ENCODE results near the gene ROMO1. TPM values are rescaled to one million over a fixed set of nuclear protein-coding genes. Genes with fewer than 3 reads are reported as not detected.

Gene ROMO1
- total RNA-seq = 100 to 1,000 TPM; 120 to 591 (median 174) TPM
- 100 to 1,000 TPM; 241 to 534 TPM for polyA plus RNA-seq
- long read RNA-seq, donor 1, transcript ROMO1-201 (2 exons, 496 nt) = minor isoform, 12 of 145 reads
- long read RNA-seq, donor 1, transcript ROMO1-204 (3 exons, 498 nt) = minor isoform, 16 of 145 reads
- long read RNA-seq, donor 1, transcript ROMO1-203 (3 exons, 422 nt) = major isoform, 67 of 145 reads
- long read RNA-seq, donor 1, partial matches to known transcripts = 0 of 145 reads
- long read RNA-seq, donor 1, other reads (novel, unspliced or antisense) = 50 of 145 reads
- long read RNA-seq, donor 2, transcript ROMO1-203 (3 exons, 422 nt) = major isoform, 23 of 36 reads
- long read RNA-seq, donor 2, partial matches to known transcripts = 8 of 36 reads
- long read RNA-seq, donor 2, other reads (novel, unspliced or antisense) = 0 of 36 reads
- long read RNA-seq, donor 3, transcript ROMO1-204 (3 exons, 498 nt) = minor isoform, 12 of 104 reads
- long read RNA-seq, donor 3, transcript ROMO1-201 (2 exons, 496 nt) = minor isoform, 6 of 104 reads
- long read RNA-seq, donor 3, transcript ROMO1-203 (3 exons, 422 nt) = major isoform, 43 of 104 reads
- long read RNA-seq, donor 3, partial matches to known transcripts = 43 of 104 reads
- long read RNA-seq, donor 3, other reads (novel, unspliced or antisense) = 0 of 104 reads

GRCh38 chr20:35699127-35699956 lies at the start of gene ROMO1, which contains the start of gene NFS1:
TSS of gene ROMO1 (plus strand) at chr20:35699405. CDS start at chr20:35699633, 228 bp downstream.
TSS of gene NFS1 (minus strand) at chr20:35699352. CDS start at chr20:35699288, 64 bp downstream.
- peak; percentile 86 to 95 (median 94) for ATAC-seq
- Histone ChIP-seq H3K4me3 (peak within 1 kb of the TSS; percentile 68 to 99 (median 88)), H3K36me3 (peaks cover 0 to 65% (median 60%) of the 10 kb centered on the region in 9 donors), H3K27ac (peak within 1 kb of the TSS; percentile 76 to 94 (median 91)), H3K4me1 (peaks cover 4 to 29% (median 17%) of the 10 kb centered on the region in 12 donors), H3K9me3 (no peaks in the 10 kb centered on the region), H3K27me3 (no peaks in the 10 kb centered on the region)
- peak in 9 of 12 donors; percentile 14 to 51 (median 24) for TF ChIP-seq CTCF (IDR thresholded peaks at IDR 0.05)
- peak; percentile 6 to 71 for TF ChIP-seq POLR2A (IDR thresholded peaks at IDR 0.05)
- intact Hi-C loops (cut with DNase I) = loop anchor here in 3 of 10 donors (1.0 to 10.0 kb wide), 6 partner anchors 43 to 237 kb away; partner anchors contain the start of gene RBM39 (in 1 of the 3)
- peak; percentile 85 to 93 (median 89) for DNase-seq
- 0% methylated on average over 40 to 81 of the region's 81 CpGs for WGBS, 4 donors

GRCh38 chr20:35650632-35651031 lies 48.6 kb upstream of the ROMO1 start:
- Histone ChIP-seq H3K27me3 (no peaks in the 10 kb centered on the region), H3K9me3 (no peaks in the 10 kb centered on the region), H3K27ac (no peak overlapping the region), H3K36me3 (peaks cover 0 to 63% (median 29%) of the 10 kb centered on the region in 9 donors), H3K4me3 (no peak overlapping the region), H3K4me1 (peaks cover 0 to 37% (median 19%) of the 10 kb centered on the region in 12 donors)
- TF ChIP-seq CTCF (IDR thresholded peaks at IDR 0.05) = no peak
- TF ChIP-seq POLR2A (IDR thresholded peaks at IDR 0.05) = no peak
- intact Hi-C loops (cut with DNase I) = no loop called here
- 75 to 84% (median 79%) methylated on average over 3 of the region's 3 CpGs for WGBS, 4 donors
- no peak for ATAC-seq
- DNase-seq = no peak

GRCh38 chr20:35651958-35652357 lies 47.2 kb upstream of the ROMO1 start:
- no peak overlapping the region for H3K27ac ChIP-seq

More at GRCh38 chr20:35651958-35652357, 47.2 kb upstream of the ROMO1 start:
- intact Hi-C loops (cut with DNase I) = no loop called here
- ATAC-seq (no peak), DNase-seq (no peak)
- no peaks in the 10 kb centered on the region for H3K27me3 ChIP-seq
- no peaks in the 10 kb centered on the region for H3K9me3 ChIP-seq
- H3K36me3 ChIP-seq = peaks cover 0 to 64% (median 33%) of the 10 kb centered on the region in 9 donors
- TF ChIP-seq POLR2A (IDR thresholded peaks at IDR 0.05) (no peak), CTCF (IDR thresholded peaks at IDR 0.05) (no peak)
- H3K4me1 ChIP-seq = peaks cover 0 to 37% (median 18%) of the 10 kb centered on the region in 12 donors
- no peak overlapping the region for H3K4me3 ChIP-seq
